A673 (cell line): ENCODE measurements around the gene EEF1A2. TPM values are rescaled to one million over a fixed set of nuclear protein-coding genes. Genes with fewer than 3 reads are reported as not detected.

Experiments
- BruUV-seq: library from RNA; stranded (reverse); fragments of 400-500 nt; replicated peaks from 2 replicates; lab custom pipeline; 2021; lab: Mats Ljungman, UMichigan
- CTCF ChIA-PET: fragments of 300-600 bp; sonication (Branson Sonifier 250); formaldehyde crosslinking; loops from one replicate; lab custom pipeline; 2022; ENCODE audit warnings: antibody characterized with exemption; lab: Charles Lee
- POLR2A ChIA-PET: fragments of 300-600 bp; sonication (Branson Sonifier 250); formaldehyde crosslinking; loops from one replicate; lab custom pipeline; 2022; ENCODE audit warnings: antibody characterized with exemption; ENCODE audit not compliant: low non-redundant PET; lab: Charles Lee
- DNase-seq: peaks from one replicate; pipeline ENCODE4 v3.0.0-alpha.2; 2015; ENCODE audit warnings: low spot score
- H3K27ac ChIP-seq: fragments of 200-600 bp; sonication (generic); 2 replicates; pipeline ENCODE4 v1.5.1; 2016; ENCODE audit warnings: mixed run types, low read depth, mild to moderate bottlenecking, mixed read lengths, antibody characterized with exemption, low read length; ENCODE audit not compliant: poor library complexity, severe bottlenecking
- H3K27me3 ChIP-seq: fragments of 200-600 bp; sonication (generic); replicated peaks from 2 replicates; pipeline ENCODE4 v1.6.1; 2017; ENCODE audit warnings: mixed run types, low read depth, mild to moderate bottlenecking, mixed read lengths, antibody characterized with exemption, low read length; ENCODE audit not compliant: insufficient read depth, poor library complexity
- H3K36me3 ChIP-seq: fragments of 200-600 bp; sonication (generic); 2 replicates; pipeline ENCODE4 v1.6.1; 2016; ENCODE audit warnings: mixed run types, mild to moderate bottlenecking, mixed read lengths, antibody characterized with exemption, low read length; ENCODE audit not compliant: insufficient read depth, poor library complexity, severe bottlenecking
- H3K4me1 ChIP-seq: fragments of 200-600 bp; sonication (generic); 2 replicates; pipeline ENCODE4 v1.6.1; 2017; ENCODE audit warnings: mixed run types, mild to moderate bottlenecking, mixed read lengths, antibody characterized with exemption, low read length; ENCODE audit not compliant: insufficient read depth, poor library complexity, severe bottlenecking
- H3K4me3 ChIP-seq: fragments of 200-600 bp; sonication (generic); 2 replicates; pipeline ENCODE4 v1.5.1; 2016; ENCODE audit warnings: low read depth, mixed run types, mild to moderate bottlenecking, mixed read lengths, low read length; ENCODE audit not compliant: poor library complexity, severe bottlenecking
- H3K9me3 ChIP-seq: fragments of 200-600 bp; sonication (generic); 2 replicates; pipeline ENCODE4 v1.6.1; 2016; ENCODE audit warnings: mixed run types, low read depth, mild to moderate bottlenecking, mixed read lengths, antibody characterized with exemption, low read length; ENCODE audit not compliant: poor library complexity, severe bottlenecking
- EZH2 ChIP-seq: fragments of 200-600 bp; sonication (generic); IDR thresholded peaks from 2 replicates; pipeline ENCODE4 v1.6.1; 2017; ENCODE audit warnings: borderline replicate concordance, low read depth, mild to moderate bottlenecking, mixed read lengths, antibody characterized with exemption, low read length; ENCODE audit not compliant: poor library complexity, severe bottlenecking
- intact Hi-C: fragments of 100-400 bp; cut with micrococcal nuclease; formaldehyde crosslinking; loops from one replicate; pipeline ENCODE4 v1.10.0; 2022; ENCODE audit not compliant: unreplicated experiment
- total RNA-seq: library from RNA; stranded (reverse); gene quantifications from 2 replicates; pipeline ENCODE4 v1.2.3, GENCODE V29; 2021
- TF ChIP-seq, protein P1 (sequence below): fragments of 300-800, 200-600 bp; sonication (generic); conservative IDR thresholded peaks from 2 replicates; pipeline ENCODE4 v1.5.1; 2017; ENCODE audit warnings: low read depth, mild to moderate bottlenecking, antibody characterized with exemption, low read length, moderate library complexity, mixed read lengths

EEF1A2 gene
- total RNA-seq, 1 experiment from 2014 or later, result 7.5 TPM

DNA sequence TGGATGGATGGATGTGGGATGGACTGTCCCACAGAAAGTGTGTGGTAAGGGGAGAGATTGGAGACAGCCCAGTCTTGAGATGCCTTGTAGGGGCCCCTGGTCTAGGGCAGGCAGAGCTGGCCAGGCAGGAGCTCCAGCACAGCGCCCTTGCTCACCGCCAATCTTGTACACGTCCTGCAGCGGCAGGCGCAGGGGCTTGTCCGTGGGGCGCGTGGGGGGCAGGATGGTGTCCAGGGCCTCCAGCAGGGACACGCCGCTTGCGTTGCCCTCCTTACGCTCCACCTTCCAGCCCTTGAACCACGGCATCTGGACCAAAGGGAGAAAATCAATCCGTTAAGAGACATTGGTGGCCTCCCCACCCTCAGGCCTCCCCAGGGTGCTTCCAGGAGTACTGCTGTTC, 5.9 kb downstream of the EEF1A2 start:
- no peak for DNase-seq
- no TSS peak for BruUV-seq

DNA sequence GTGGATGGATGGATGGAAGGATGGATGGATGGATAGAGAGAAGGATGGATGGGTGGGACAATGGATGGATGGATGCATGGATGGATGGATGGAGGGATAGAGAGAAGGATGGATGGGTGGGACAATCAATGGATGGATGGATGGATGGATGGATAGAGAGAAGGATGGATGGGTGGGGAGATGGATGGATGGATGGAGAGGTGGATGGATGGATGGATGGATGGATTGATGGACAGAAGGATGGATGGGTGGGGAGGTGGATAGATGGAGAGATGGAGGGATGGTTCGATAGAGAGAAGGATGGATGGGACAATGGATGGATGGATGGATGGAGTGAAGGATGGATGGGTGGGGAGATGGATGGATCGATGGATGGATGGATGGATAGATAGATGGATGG, 6.4 kb downstream of the EEF1A2 start:
- Histone ChIP-seq H3K9me3 (no peaks in the 10 kb centered on the region), H3K36me3 (no peaks in the 10 kb centered on the region), H3K27ac (no peak overlapping the region), H3K4me1 (no peaks in the 10 kb centered on the region), H3K4me3 (no peak overlapping the region), H3K27me3 (peaks cover 14% of the 10 kb centered on the region)
- intact Hi-C loops, result no loop called here
- CTCF ChIA-PET, result no interaction called here
- TF ChIP-seq, protein P1, sequence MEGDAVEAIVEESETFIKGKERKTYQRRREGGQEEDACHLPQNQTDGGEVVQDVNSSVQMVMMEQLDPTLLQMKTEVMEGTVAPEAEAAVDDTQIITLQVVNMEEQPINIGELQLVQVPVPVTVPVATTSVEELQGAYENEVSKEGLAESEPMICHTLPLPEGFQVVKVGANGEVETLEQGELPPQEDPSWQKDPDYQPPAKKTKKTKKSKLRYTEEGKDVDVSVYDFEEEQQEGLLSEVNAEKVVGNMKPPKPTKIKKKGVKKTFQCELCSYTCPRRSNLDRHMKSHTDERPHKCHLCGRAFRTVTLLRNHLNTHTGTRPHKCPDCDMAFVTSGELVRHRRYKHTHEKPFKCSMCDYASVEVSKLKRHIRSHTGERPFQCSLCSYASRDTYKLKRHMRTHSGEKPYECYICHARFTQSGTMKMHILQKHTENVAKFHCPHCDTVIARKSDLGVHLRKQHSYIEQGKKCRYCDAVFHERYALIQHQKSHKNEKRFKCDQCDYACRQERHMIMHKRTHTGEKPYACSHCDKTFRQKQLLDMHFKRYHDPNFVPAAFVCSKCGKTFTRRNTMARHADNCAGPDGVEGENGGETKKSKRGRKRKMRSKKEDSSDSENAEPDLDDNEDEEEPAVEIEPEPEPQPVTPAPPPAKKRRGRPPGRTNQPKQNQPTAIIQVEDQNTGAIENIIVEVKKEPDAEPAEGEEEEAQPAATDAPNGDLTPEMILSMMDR, result no peak
- TF ChIP-seq EZH2, result no peak
- no TSS peak for BruUV-seq
- DNase-seq, result no peak
- POLR2A ChIA-PET, result no interaction called here

More for the DNA sequence above, 5.9 kb downstream of the EEF1A2 start:
- Histone ChIP-seq H3K4me3 (no peak overlapping the region), H3K27me3 (peaks cover 10% of the 10 kb centered on the region), H3K27ac (no peak overlapping the region), H3K9me3 (no peaks in the 10 kb centered on the region), H3K36me3 (no peaks in the 10 kb centered on the region), H3K4me1 (no peaks in the 10 kb centered on the region)
- intact Hi-C loops, result no loop called here
- TF ChIP-seq, protein P1, result no peak
- no peak for TF ChIP-seq EZH2
- ChIA-PET CTCF (no interaction called here), POLR2A (no interaction called here)

DNA sequence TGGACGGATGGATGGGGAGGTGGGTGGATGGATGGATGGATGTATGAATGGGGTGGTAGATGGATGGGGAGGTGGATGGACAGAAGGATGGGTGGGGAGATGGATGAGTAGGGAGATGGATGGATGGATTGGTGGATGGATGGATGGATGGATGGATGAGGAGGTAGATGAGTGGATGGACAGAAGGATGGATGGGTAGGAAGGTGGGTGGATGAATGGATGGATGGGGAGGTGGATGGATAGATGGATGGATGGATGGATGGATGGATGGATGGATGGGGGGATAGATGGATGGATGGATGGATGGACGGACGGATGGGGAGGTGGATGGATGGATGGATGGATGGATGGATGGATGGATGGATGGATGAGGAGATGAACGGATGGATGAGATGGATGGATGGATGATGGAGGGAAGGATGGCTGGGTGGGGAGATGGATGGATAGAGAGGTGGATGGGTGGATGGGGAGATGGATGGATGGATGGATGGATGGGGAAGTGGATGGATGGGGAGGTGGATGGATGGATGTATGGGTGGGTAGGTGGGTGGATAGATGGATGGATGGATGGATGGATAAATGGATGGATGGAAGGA, 7.2 kb downstream of the EEF1A2 start:
- intact Hi-C loops, result no loop called here
- no TSS peak for BruUV-seq
- CTCF ChIA-PET, result no interaction called here
- Histone ChIP-seq H3K4me1 (no peaks in the 10 kb centered on the region), H3K9me3 (no peaks in the 10 kb centered on the region), H3K27me3 (peaks cover 20% of the 10 kb centered on the region), H3K27ac (no peak overlapping the region), H3K4me3 (no peak overlapping the region), H3K36me3 (no peaks in the 10 kb centered on the region)
- no peak for DNase-seq
- POLR2A ChIA-PET, result no interaction called here
- no peak for TF ChIP-seq EZH2
- TF ChIP-seq, protein P1, result no peak
